GM18867 (cell line): ENCODE results near the gene TAC3.
"Not testable (repeated sequence)": the region's sequence is repeated elsewhere in the genome, so short reads cannot be mapped to it uniquely, and the experiment has no call there.

ENCODE experiments used
- ATAC-seq: cut with Tn5 transposase; IDR thresholded peaks from one replicate; pipeline ENCODE4 v1.9.1; 2021; ENCODE audit warnings: mild to moderate bottlenecking, moderate library complexity; ENCODE audit not compliant: unreplicated experiment

Gene TAC3

DNA sequence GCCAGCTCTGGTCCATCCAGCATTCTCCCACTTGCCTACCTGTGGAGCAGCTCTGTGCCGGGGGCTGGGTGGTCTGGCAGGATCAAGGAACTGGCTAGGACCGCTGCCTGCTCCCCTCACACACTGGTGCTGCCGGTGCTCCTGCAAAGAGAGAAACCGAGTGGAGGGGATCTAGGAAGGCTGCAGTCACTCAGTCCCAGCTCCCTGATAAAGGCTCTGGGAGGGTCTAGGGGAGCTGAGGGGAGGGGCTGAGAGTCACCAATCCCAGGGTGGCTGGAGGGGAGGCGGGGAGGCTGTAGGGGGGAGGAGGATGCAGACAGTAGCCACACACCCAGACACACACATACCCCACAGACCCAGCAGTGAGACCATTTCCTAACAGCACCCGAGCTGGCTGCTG lies at the start of gene TAC3:
TSS of gene TAC3 (minus strand) at position 182 of the 400 bp plus-strand sequence. CDS start 732 bp downstream, outside the sequence.
- ATAC-seq = no peak

DNA sequence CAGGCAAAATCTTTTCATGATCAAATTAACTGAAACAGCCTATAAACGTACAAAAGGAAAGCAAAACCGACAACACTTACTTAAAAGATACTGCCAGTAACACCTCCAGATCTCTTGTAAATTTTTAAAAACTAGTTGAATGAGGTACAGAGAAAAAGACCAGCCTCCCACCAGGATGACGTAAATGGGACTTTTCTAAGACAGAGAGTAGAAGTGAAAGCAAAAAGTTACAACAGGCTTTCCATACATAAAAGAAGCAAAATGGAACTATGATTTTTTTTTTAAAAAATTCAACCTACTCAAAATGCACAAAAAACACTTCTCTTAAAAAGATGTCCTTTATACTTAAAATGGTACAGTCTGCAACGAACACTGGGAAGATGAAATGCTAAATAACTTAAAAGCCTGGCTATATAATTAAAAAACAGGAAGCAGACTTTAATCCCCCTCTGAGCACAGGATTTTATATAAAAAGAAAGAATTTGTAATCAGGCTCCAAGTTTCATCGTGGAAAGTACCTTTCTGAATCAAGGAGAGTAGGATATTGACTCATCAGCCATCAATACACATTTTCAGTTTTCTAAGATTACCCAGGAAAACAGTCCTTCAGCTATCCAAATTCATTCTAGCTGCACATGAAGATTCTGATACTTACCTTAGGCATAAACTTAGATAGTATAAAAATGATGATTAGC lies 47.8 kb upstream of the TAC3 start:
- ATAC-seq = peak; percentile 68

DNA sequence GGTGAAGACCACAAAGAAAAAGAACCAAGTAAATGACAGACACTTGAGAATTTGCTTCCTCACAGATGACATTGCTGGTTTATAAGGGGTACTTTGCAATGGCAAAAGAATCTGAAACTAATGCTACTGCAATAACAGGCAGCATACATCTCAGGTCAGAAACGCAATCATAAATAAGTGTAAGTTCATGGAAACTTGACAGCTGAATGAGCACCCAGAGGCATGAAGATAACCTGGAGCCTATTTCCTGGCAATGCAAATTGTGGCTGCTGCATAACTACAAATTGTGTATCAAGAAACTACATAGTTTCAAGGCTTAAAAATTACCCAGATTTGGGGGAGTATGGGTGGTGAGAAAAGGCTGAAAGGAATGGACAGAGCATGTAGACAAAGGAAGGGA lies 42.1 kb upstream of the TAC3 start:
- peak; percentile 48 for ATAC-seq

DNA sequence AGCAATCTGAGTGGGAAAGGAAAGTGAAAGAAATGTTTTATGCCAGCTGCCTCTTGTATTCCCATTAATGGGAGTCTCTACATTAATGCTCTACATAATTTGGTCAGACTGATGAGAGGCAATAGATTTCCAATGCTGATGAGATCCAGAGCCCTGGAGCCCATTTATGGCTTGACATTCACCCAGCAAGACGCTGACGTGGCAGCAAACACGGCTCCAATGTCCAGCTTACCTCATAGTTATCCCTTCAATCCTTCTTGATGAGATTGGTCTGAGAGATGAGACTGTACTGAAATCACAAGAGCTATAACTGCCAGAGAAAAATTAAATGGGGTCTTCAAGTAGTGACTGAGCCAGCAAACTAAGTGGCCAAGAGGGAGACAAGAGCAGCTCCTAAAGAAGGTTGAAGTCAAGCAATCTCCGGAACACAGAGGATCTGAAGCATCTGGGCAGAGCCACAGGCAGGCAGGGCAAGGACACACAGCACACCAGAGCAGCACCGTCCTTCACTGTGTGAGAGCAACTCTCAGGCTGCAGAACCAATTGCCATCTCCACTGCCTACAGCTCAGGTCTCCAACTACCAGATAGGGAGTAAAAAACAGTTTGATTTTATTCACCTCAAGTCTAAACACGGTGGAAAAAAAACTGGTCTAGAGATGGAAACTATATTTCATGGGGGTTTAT lies 40.9 kb upstream of the TAC3 start:
- no peak for ATAC-seq

DNA sequence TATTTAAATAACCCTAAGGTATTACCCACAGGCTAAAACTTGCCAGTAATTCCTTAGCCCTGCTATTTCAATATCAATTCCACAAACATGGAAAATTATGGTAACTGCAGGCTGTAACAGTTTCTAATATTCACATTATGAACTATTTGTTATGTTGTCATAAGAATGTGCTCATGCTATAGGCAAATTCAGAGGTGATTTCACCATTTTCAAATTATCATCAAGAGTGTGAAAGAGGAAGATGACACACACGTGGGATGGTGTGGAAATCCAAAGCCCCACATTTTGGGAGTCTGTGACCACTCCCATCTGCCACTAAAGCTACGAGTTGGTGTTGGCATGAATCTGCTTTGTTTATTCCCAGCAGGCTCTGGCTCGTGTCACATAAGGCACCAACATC lies 39.5 kb upstream of the TAC3 start:
- no peak for ATAC-seq

DNA sequence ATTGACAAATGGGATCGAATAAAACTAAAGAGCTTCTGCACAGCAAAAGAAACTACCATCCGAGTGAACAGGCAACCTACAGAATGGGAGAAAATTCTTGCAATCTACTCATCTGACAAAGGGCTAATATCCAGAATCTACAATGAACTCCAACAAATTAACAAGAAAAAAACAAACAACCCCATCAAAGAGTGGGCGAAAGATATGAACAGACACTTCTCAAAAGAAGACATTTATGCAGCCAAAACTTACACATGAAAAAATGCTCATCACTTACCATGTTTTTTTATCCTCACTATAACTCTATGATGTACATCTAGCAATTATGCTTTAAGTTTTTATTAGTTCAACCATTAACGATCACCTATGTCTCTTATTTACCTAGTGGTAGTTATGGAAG lies 37.6 kb upstream of the TAC3 start:
- ATAC-seq = not testable (repeated sequence)

DNA sequence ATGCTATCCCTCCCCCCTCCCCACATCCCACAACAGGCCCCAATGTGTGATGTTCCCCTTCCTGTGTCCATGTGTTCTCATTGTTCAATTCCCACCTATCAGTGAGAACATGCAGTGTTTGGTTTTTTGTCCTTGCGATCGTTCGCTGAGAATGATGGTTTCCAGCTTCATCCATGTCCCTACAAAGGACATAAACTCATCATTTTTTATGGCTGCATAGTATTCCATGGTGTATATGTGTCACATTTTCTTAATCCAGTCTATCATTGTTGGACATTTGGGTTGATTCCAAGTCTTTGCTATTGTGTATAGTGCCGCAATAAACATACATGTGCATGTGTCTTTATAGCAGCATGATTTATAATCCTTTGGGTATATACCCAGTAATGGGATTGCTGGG lies 36.8 kb upstream of the TAC3 start:
- ATAC-seq = not testable (repeated sequence)

DNA sequence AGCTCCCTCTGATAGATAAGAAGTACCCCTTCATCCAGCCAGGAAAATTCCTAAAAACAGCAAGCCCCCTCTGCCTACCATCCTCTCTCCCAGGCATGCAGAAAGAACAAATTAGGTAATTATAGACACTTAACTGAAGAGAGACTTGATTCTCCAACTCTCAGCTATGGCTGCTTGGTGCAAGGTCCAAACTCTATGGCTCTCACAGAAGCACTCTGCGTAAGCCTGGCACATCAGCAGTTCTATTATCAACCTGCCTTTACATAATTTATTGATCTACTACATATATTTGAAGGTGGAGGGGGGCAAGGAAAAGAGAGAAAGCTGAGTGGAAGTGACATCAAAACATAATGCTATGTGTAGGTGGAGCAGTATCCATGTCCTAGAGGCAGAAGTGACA lies 34.7 kb upstream of the TAC3 start:
- no peak for ATAC-seq

DNA sequence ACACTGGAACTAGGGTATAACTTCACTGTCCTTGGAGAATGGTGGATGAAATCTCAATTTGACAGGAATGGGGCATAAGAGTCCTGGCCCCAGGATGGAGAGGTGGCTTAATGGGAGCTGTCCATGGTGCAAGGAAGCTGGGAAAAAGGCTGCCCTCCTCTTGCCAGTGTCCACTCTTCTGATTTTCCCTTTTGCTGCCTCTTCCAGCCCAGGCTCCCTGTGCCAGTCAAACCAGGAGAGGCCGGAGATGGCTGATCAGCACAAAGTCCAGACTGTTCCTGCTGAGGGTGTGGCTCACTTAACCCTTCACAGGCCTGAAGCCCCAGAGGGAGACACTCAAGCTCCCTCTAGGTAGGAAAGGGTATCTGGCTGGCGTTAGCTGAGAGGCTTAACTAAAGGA lies 33.6 kb upstream of the TAC3 start, which contains the start of gene MYO1A:
TSS of gene MYO1A (minus strand) at position 240 of the 400 bp plus-strand sequence. CDS start 1,806 bp downstream, outside the sequence.
- ATAC-seq = no peak

DNA sequence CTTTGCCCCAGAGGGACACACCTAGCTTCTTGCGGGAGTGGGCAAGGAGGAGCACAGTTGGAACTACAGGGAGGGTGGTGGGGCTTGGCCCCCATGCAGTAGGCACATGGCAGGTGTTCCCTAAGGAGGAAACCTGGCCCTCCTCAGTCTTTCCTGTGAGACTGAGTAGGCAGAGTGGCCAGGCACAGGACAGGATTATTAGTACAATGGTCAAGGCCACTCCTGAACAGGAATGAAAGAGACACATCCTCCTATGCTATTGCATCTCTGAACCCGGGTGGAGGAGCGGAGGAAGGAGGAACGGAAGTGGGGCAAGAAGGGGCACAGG lies 32.8 kb upstream of the TAC3 start:
- no peak for ATAC-seq

DNA sequence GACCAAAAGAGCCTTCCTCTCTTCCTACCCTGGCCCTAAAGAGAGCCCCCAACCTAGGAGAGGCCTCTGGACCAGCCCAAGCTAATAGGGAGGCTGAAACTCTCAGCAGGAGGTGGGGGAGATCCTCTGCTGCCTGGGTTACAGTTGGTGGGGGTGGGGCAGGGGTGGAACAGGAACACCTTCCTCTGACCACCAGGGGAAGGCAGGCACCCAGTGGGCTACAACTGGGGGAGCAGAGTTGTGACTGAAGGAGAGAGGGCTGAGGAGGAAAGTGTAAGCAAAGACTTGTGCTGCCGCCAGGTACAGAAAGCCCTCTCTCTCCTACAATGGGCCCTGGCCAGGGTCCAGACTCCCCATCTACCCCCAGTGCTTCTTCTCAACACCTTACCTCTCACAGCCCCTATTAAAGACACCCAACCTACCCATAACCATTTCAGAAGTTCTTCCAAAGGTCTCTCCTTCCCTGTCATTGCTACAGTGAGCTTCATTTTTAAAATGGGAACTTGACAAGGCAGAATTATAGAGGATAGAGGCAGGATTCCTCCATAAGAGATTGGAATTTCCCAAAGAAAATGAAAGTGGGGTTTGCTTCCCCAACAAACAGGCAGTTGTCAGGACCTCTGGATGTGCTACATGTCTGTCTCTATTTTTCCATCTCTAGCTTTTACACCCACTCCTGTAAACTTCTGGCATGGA lies 32.2 kb upstream of the TAC3 start:
- ATAC-seq = no peak

DNA sequence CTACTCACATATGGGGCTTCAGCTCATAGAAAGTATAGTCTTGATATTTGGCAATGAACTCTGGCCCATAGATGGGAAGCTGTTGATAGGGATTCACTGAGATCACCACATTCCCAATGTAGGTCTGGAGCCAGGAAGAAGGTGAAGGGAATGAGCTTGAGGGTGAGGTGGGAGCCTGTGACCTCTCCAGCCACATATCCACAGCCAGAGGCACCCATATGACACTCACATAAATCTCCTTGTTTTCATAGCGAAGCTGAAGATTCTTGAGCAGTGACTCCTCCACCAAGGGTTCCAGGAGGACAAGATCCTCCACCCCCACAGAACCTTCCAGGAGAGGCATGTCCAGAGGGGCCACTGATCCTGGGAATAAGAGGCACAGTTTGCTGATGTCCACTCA lies 31.7 kb upstream of the TAC3 start:
- no peak for ATAC-seq

DNA sequence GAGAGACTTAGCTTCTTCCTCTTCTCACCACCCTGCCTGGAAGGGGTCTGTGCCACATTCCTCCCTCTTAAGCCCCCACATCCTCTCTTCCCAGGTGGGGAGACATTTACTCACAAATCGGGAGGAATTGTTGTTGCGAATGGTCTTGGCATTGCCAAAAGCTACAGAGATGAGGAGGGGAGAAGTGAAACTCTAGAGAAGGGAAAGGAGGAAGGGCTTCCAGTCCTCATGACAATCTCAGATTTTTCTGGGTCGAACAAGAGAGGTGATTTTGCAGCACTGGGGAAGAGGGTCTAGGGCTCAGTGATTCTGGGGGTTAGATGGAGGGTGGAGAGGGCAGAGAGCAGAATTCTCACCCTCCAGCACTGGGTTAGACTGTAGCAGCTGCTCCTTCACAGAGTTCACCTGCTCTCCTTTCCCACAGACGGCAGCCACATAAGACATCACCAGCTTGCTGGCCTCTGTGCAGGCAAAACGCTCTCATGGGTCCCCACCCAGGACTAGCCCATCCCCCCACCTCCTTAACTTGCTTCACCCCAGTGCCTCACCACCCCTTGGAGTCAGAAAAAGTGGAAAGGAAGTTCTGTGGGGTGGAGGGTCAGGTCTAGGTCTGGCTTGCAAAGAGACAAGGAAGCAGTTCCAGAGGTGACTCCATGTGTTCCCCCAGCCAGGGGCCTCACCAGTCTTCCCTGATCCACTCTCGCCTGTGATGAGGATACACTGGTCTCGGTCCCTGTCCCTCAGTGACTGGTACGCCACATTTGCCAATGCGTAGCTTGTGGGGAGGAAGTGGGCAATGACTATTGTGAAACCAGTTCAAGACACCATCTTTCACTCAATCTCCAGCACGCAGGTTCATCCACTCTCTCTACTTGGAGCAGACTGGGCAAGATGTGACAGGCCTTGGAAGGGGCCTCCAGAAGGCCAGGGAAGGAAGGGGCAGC lies 30.9 kb upstream of the TAC3 start:
- ATAC-seq = no peak

DNA sequence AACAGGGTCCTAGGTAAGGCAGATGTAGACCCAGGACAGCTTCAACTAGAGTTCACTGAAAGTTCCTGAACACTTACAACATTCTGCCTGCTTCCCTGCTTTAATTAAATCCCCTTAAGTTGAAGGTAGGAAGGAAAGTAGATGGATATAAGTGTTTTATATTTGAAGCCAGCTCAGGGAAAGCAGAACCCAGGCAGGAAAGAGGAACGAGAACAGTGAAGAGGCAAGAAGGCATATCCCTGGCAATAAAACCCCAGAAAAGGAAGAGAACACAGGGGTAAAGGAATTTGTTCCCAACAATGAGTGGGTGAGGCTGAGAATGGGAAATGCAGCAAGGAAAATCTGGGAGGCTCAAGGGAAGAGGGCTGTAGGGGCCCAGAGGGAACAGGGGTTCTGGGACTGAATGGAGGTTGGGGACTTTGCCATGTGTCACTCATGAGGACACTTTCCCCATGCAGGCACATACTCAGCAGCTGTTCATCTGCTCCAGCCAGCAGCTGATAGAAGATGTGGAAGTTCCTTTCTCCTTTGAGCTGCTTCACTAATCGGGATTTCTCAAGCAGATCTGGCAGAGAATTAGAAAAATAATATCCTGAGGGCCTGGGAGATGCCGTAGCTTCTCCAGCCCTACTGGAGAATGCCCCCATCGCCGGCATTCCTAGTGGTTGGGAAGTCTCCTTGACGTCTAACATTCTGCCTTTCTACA lies 29.9 kb upstream of the TAC3 start:
- no peak for ATAC-seq

DNA sequence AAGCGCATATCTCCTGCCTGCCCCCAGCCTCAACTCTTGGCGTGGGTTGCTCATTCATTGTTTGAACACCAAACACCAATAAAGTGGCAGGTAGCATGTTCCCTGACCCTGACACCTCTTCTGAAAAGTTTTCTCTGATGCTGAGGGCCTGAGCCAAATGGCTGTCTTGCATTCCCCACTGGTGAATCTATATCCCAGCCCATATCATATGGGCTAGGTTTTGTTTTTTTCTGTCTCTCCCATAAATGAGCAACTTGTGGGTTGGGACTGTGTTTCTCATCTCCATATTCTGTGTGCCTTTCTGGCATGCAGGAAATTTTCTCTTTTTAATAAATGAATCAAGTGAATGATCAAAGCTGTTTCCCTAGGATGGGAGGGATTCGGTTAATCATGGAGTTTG lies 28.6 kb upstream of the TAC3 start:
- no peak for ATAC-seq

DNA sequence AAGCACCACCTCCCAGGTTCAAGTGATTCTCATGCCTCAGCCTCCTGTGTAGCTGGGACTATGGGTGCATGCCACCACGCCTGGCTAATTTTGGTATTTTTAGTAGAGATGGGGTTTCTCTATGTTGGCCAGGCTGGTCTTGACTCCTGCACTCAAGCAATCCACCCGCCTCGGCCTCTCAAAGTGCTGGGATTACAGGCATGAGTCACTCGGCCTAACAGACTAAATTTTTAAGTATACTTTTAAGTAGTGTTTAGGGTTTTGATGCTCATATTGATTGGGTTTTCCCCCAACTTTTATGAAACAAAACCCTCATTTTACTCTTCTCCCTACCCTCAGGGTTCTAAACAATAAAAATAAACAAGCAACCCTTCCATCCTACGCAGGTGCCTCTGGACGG lies 28.1 kb upstream of the TAC3 start:
- ATAC-seq = no peak

DNA sequence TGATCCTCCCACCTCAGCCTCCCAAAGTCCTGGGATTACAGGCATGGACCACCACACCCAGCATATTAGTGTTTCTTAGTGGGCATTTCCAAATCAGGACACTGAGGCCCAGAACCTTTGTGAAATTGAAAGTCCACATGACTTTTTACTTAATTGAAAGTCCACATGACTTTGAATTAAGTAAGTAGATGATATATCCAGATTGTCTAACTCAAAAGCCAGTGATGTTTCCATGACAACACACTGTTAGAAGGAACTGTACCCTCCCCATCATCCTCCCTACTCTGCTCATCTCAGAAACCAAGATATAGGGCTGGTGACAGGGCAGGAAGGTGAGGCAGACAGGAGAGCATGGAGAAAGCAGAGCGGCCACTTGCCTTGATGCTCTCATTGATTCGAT lies 26.4 kb upstream of the TAC3 start:
- no peak for ATAC-seq

DNA sequence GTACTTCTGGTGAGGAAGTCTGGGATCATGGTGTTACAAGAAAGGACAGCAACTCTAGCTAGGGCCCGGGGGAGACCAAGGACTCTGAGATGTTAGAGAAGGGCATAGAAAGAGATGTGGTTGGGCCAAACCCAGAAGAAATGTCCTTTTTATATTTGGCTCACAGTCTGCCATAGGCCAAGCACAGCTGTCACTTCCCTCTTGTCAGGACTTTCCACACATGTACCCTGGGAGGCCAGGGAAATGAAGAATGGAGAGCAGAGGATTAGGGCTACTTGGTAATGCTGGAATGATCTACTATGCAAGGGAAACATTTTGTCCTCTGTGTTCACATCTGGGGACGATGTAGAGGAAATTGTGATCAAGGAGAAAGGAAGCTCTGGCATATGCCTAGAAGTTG lies 24.4 kb upstream of the TAC3 start:
- no peak for ATAC-seq

DNA sequence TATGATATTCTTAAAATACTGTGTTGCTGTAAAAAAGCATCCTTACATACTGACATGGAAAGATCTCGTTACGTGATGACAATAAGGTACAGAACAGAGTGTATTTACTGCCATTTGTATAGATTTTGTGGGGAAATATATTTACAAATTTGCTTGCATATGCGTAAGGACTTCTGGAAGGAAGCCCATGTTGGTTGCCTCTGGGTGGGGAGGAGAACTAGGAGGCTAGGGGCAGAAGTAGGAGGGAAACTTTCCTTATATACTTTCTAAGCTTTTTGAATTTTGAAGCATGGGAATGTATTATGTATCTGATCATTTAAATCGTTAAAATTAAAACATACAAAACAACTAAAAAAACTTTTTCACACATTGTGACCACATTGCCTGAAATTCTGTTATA lies 23.9 kb upstream of the TAC3 start:
- ATAC-seq = no peak

DNA sequence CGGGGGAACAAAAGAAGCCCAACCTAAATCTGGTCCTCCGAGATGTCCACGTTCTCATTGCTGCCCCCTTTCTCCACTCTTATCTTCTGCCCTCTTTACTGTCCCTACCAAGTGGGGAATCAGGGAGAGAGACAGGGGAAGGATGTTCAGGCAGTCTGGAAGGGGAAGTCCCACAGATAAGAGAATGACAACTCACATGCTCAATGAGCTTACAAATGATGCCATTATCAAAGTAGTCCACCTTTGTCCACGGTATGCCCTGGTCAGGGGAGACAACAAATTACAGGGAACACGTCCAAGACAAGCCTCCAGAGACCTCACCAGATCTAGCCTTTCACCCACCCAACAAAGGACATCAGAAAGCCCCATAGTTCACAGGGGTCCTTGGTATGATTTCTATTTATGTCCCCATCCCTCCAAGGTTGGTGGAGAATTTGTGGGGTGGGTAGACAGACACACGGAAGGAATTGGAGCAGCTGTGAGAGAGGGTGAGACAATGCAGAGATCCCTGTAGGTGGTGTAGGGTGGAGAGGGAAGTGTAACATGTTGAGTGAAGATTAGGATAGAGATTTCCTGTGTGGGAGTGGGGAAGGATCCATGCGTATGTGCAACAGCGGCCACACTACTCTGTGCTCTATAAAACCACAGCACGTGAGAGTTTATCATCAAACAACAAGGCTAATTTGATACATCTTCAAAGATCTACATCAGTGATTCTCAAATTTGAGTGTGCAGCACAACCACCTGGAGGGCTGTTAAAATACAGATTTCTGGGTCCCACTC lies 22.9 kb upstream of the TAC3 start:
- no peak for ATAC-seq
